K562 (cell line): ENCODE data around the gene ACTR5. TPM values are rescaled to one million over a fixed set of nuclear protein-coding genes. Genes with fewer than 3 reads are reported as not detected.

Experiments
- ATAC-seq: fragments of 200-7000 bp; cut with Tn5 transposase; 3 replicates; pipeline ENCODE4 v1.9.1; 2020; ENCODE audit warnings: moderate library complexity
- BruUV-seq: library from RNA; stranded (reverse); fragments of 400-500 nt; replicated peaks from 2 replicates; lab custom pipeline; 2021; lab: Mats Ljungman, UMichigan
- CTCF ChIA-PET: fragments of 300-600 bp; formaldehyde crosslinking; extraction: SDS; loops from one replicate; lab custom pipeline; 2021; ENCODE audit warnings: low intra/inter-chr PET ratio; lab: Yijun Ruan, JAX
- POLR2A ChIA-PET: fragments of 300-600, 350-650 bp; sonication (Branson Sonifier 250); formaldehyde crosslinking; extraction: SDS; loops from one replicate; lab custom pipeline; 2021; ENCODE audit warnings: antibody characterized with exemption, inconsistent platforms; lab: Yijun Ruan, JAX
- DNase-seq, 4 experiments: peaks; one replicate each; pipeline versions ENCODE4 v3.0.0 to v3.0.0-alpha.2; 2011 to 2018; ENCODE audit warnings: low spot score in 3 of 4, mixed read lengths in 3 of 4; ENCODE audit errors: extremely low read depth in 1 of 4
- FAIRE-seq: peaks from 2 replicates; lab custom pipeline; 2011; peaks lifted over from hg19 to GRCh38; lab: Jason Lieb, UNC
- H2AFZ ChIP-seq: 2 replicates; pipeline ENCODE4 v1.6.0; 2011; ENCODE audit warnings: low read depth, low read length, control low read depth, inconsistent platforms
- H3K27ac ChIP-seq: fragments of 200-600 bp; 3 replicates; pipeline ENCODE4 v1.8.0; 2011; ENCODE audit warnings: low read depth, mild to moderate bottlenecking, control low read depth, inconsistent platforms, low read length, moderate library complexity, mixed read lengths; ENCODE audit errors: extremely low read depth
- H3K27me3 ChIP-seq, 2 experiments: fragments of 300-600 bp in 1 of 2; 2 replicates in 1 of 2; 3 replicates in 1 of 2; pipeline versions ENCODE4 v1.6.0 to v1.8.0; 2011; ENCODE audit warnings: inconsistent platforms in 2 of 2, low read length in 2 of 2, mild to moderate bottlenecking in 1 of 2, mixed read lengths in 1 of 2, moderate library complexity in 1 of 2; ENCODE audit not compliant: control insufficient read depth in 2 of 2, insufficient read depth in 2 of 2
- H3K36me3 ChIP-seq: fragments of 300-600 bp; 3 replicates; pipeline ENCODE4 v1.8.0; 2011; ENCODE audit warnings: mild to moderate bottlenecking, low read length, inconsistent platforms; ENCODE audit not compliant: control insufficient read depth, insufficient read depth
- H3K4me1 ChIP-seq, 2 experiments: fragments of 200-600 bp in 1 of 2; replicated peaks in 1 of 2; 2 replicates in 1 of 2; 3 replicates in 1 of 2; pipeline versions ENCODE4 v1.5.1 to v1.8.0; 2011; ENCODE audit warnings: inconsistent platforms in 2 of 2, low read length in 2 of 2, mild to moderate bottlenecking in 1 of 2, mixed read lengths in 1 of 2, moderate library complexity in 1 of 2; ENCODE audit not compliant: control insufficient read depth in 2 of 2, insufficient read depth in 2 of 2
- H3K4me2 ChIP-seq: 2 replicates; pipeline ENCODE4 v1.6.1; 2011; ENCODE audit warnings: low read length, control low read depth, inconsistent platforms, mixed read lengths; ENCODE audit not compliant: insufficient read depth
- H3K4me3 ChIP-seq: fragments of 200-600 bp; sonication (generic), shearing (Covaris generic); 2 replicates; pipeline ENCODE4 v1.5.1; 2016; ENCODE audit warnings: control low read depth, inconsistent platforms
- H3K79me2 ChIP-seq: fragments of 200-600 bp; 3 replicates; pipeline ENCODE4 v1.8.0; 2011; ENCODE audit warnings: low read length, inconsistent platforms; ENCODE audit not compliant: control insufficient read depth, insufficient read depth
- H3K9ac ChIP-seq, 2 experiments: 2 replicates each; pipeline versions ENCODE4 v1.6.0 to v1.6.1; 2011; ENCODE audit warnings: low read depth in 2 of 2, low read length in 2 of 2, control low read depth in 1 of 2, inconsistent platforms in 1 of 2, mild to moderate bottlenecking in 1 of 2, mixed read lengths in 1 of 2; ENCODE audit not compliant: insufficient read depth in 1 of 2
- H3K9me1 ChIP-seq: one replicate; pipeline ENCODE4 v1.6.0; 2011; ENCODE audit warnings: inconsistent platforms, mild to moderate bottlenecking, low read length, moderate library complexity; ENCODE audit not compliant: control insufficient read depth, insufficient read depth
- H3K9me3 ChIP-seq: replicated peaks from 2 replicates; pipeline ENCODE4 v1.5.1; 2011; ENCODE audit warnings: low read depth, low read length, inconsistent platforms; ENCODE audit not compliant: control insufficient read depth, insufficient read depth
- H4K20me1 ChIP-seq: replicated peaks from 2 replicates; pipeline ENCODE4 v1.6.1; 2011; ENCODE audit warnings: low read length, inconsistent platforms, mixed read lengths; ENCODE audit not compliant: control insufficient read depth, insufficient read depth
- ADNP ChIP-seq: fragments of 200-800 bp; sonication (Bioruptor generic); IDR thresholded peaks from 2 replicates; pipeline ENCODE4 v1.6.1; 2016; ENCODE audit warnings: missing genetic modification characterization, missing compliant biosample characterization
- ARNT ChIP-seq, 2 experiments: fragments of 450-650 bp; IDR thresholded peaks; 2 replicates each; pipeline ENCODE4 v1.6.1; 2016; ENCODE audit warnings: mild to moderate bottlenecking in 1 of 2
- BDP1 ChIP-seq: IDR thresholded peaks from 3 replicates; pipeline ENCODE4 v1.6.1; 2011; ENCODE audit not compliant: insufficient read length, insufficient read depth
- CC2D1A ChIP-seq: fragments of 450-650 bp; IDR thresholded peaks from 2 replicates; pipeline ENCODE4 v1.6.1; 2017; ENCODE audit warnings: mild to moderate bottlenecking
- DIDO1 ChIP-seq: fragments of 450-650 bp; IDR thresholded peaks from 2 replicates; pipeline ENCODE4 v1.6.1; 2016; ENCODE audit warnings: low read depth, missing biosample characterization, missing genetic modification characterization
- ETS2 ChIP-seq: IDR thresholded peaks from 2 replicates; pipeline ENCODE4 v1.6.1; 2016; ENCODE audit warnings: borderline replicate concordance, missing genetic modification characterization, mild to moderate bottlenecking, moderate library complexity, missing compliant biosample characterization; ENCODE audit not compliant: poor library complexity, severe bottlenecking
- HDAC6 ChIP-seq: IDR thresholded peaks from 2 replicates; pipeline ENCODE4 v1.6.1; 2012; ENCODE audit warnings: low read depth, mild to moderate bottlenecking, control low read depth, inconsistent platforms, low read length, moderate library complexity
- MBD1 ChIP-seq: fragments of 250-450 bp; sonication (Bioruptor Pico); IDR thresholded peaks from 2 replicates; pipeline ENCODE4 v1.8.0; 2022; ENCODE audit warnings: inconsistent platforms
- NCOA4 ChIP-seq: fragments of 450-650 bp; IDR thresholded peaks from 2 replicates; pipeline ENCODE4 v1.6.1; 2018; ENCODE audit warnings: mild to moderate bottlenecking; ENCODE audit not compliant: partially characterized antibody
- NR2F6 ChIP-seq: fragments of 450-650 bp; formaldehyde crosslinking; IDR thresholded peaks from 2 replicates; pipeline ENCODE4 v1.4.0; 2020; ENCODE audit warnings: mild to moderate bottlenecking
- PHF21A ChIP-seq: fragments of 450-650 bp; IDR thresholded peaks from 2 replicates; pipeline ENCODE4 v1.6.1; 2017; ENCODE audit warnings: low read depth, borderline replicate concordance
- PHF8 ChIP-seq: fragments of 200-600 bp; sonication (generic); IDR thresholded peaks from 2 replicates; pipeline ENCODE4 v1.6.1; 2012; ENCODE audit warnings: mixed run types, mild to moderate bottlenecking, inconsistent platforms, low read length, moderate library complexity, borderline replicate concordance
- POLR2G ChIP-seq: fragments of 200-400 bp; formaldehyde crosslinking; IDR thresholded peaks from 2 replicates; pipeline ENCODE4 v1.6.1; 2017; ENCODE audit warnings: low read depth, mild to moderate bottlenecking, antibody characterized with exemption, low read length, moderate library complexity
- SMARCC2 ChIP-seq: fragments of 450-650 bp; IDR thresholded peaks from 2 replicates; pipeline ENCODE4 v1.6.1; 2017; ENCODE audit warnings: antibody characterized with exemption, moderate library complexity, mild to moderate bottlenecking, low read depth
- TAF7 ChIP-seq: fragments of 450-650 bp; IDR thresholded peaks from 2 replicates; pipeline ENCODE4 v1.6.1; 2016; ENCODE audit warnings: missing genetic modification characterization, missing compliant biosample characterization
- TSHZ1 ChIP-seq: fragments of 250-450 bp; sonication (Bioruptor Pico); IDR thresholded peaks from 2 replicates; pipeline ENCODE4 v1.4.0; 2020; ENCODE audit warnings: mild to moderate bottlenecking, moderate library complexity
- ZNF324 ChIP-seq: fragments of 250-450 bp; sonication (Bioruptor Pico); IDR thresholded peaks from 2 replicates; pipeline ENCODE4 v1.4.0; 2020; ENCODE audit warnings: mild to moderate bottlenecking
- WGBS: fragments of 100-300 bp; shearing (Covaris generic); methylation state at CpG from one replicate; pipeline ENCODE4 v1.1.6; 2016; ENCODE audit warnings: low coverage, mixed read lengths; ENCODE audit not compliant: insufficient coverage; ENCODE audit errors: missing lambda C conversion rate; 5-methylcytosine and 5-hydroxymethylcytosine counted together
- in situ Hi-C: fragments of 300-500 bp; cut with MboI; formaldehyde crosslinking; loops from 4 replicates; pipeline ENCODE4 v1.15.0; 2018; ENCODE audit warnings: inconsistent platforms, mixed read lengths
- intact Hi-C: fragments of 100-400 bp; cut with micrococcal nuclease; formaldehyde crosslinking; loops from 2 replicates; pipeline ENCODE4 v1.14.2; 2022
- polyA plus RNA-seq, 8 experiments: library from polyadenylated mRNA; depleted of rRNA in 4 of 8; stranded (reverse) in 5 of 8; unstranded in 3 of 8; fragments of >200 nt; fragmentation: Nextera tagmentation in 2 of 8; fragmentation: Illumina TruSeq in 1 of 8; extraction: Ambion mirVana in 2 of 8; extraction: Trizol in 1 of 8; gene quantifications; 2 replicates each; pipeline versions ENCODE4 v1.2.1 to v1.2.3, GENCODE V29; 2011 to 2014; ENCODE audit warnings: inconsistent platforms in 1 of 8, missing spikeins in 1 of 8
- total RNA-seq, 7 experiments: library from RNA; depleted of rRNA in 6 of 7; stranded (reverse); fragments of >200 nt in 6 of 7; fragmentation: Illumina TruSeq in 2 of 7; extraction: Trizol in 2 of 7; gene quantifications; 2 replicates each; pipeline versions ENCODE4 v1.2.1 to v1.2.3, GENCODE V29; 2011 to 2021; ENCODE audit warnings: low replicate concordance in 1 of 7

Gene ACTR5
- total and polyA plus RNA-seq, 9 of the 15 experiments (the other 6 are each of a cell fraction or from before 2014, with no cell fraction given): 0.93 to 18.8 (median 12.9) TPM

DNA sequence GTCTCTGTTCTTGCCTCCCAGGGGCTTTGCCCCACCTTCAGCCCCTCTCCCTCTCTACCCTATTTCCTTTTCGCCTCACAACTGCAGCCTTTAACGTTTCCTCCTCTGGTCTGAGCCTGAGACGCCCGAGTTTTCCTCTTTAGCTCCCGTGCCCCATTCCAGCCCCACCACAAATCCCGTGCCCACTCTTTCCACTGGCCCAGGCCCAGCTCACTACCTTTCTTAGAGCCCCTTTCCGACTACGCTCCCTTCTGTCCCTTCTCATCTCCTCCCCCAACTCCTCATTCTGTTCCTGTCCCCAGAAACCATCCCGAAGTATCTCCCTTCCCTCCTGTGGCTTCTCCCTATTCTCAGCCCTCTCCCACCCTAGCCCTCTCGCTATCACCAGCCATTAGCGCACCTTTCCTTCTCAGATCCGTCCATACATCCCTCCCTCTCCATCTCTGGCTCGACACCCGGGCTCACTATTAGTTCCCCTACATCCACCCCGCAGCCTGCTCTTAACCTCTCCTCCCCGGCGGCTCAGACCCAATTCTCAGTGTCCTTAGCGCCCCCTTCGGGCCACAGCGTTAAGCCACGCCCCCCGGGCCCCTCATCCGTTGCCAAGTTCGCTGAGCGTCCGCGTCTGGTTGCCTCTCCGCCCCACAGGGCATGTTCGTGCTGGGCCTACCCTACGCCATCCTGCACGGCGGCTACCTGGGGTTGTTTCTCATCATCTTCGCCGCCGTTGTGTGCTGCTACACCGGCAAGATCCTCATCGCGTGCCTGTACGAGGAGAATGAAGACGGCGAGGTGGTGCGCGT is 21.3 kb upstream of the ACTR5 start:
- CTCF ChIA-PET: interaction anchor here (0.7 to 1.3 kb wide), 2 partner anchors 81 to 94 kb away, joined by 3 to 5 read pairs; no protein-coding TSS in a partner anchor
- in situ Hi-C loops (no loop called here), intact Hi-C loops (loop anchor here (1.0 to 10.0 kb wide), 3 partner anchors 81 to 318 kb away; no protein-coding TSS in a partner anchor)
- H3K4me2 ChIP-seq: no peak overlapping the region
- ATAC-seq (peak; percentile 67), DNase-seq (peak; percentile 71 to 81 (median 74)), FAIRE-seq (no peak)
- H3K27ac ChIP-seq: no peak overlapping the region
- peaks cover 42 to 84% of the 10 kb centered on the region in 2 experiments for H3K27me3 ChIP-seq
- H3K36me3 ChIP-seq: no peaks in the 10 kb centered on the region
- POLR2A ChIA-PET: interaction anchor here (0.6 kb wide), 1 partner anchor 265 kb away, joined by 4 read pairs; no protein-coding TSS in a partner anchor
- H3K9me1 ChIP-seq: no peaks in the 10 kb centered on the region
- no peaks in the 10 kb centered on the region for H3K79me2 ChIP-seq
- H3K4me1 ChIP-seq: peaks cover 8 to 61% of the 10 kb centered on the region in 2 experiments; a peak in 4 of 5 replicates
- no peak overlapping the region for H2AFZ ChIP-seq
- BruUV-seq: no TSS peak
- no peaks in the 10 kb centered on the region for H3K9me3 ChIP-seq
- WGBS: 26% methylated on average over 40 of the region's 43 CpGs
- peaks cover 1% of the 10 kb centered on the region; the same call in 1 of the 2 replicates for H4K20me1 ChIP-seq
- no peak overlapping the region for H3K4me3 ChIP-seq
- H3K9ac ChIP-seq: no peak overlapping the region
- TF ChIP-seq HDAC6: no peak
- no peak for TF ChIP-seq ETS2 (tag)
- TF ChIP-seq ARNT (IDR thresholded peaks at IDR 0.05): no peak
- TF ChIP-seq ZNF324 (CRISPR knock-in tag): no peak
- TF ChIP-seq NR2F6 (CRISPR knock-in tag): no peak
- TF ChIP-seq ADNP (tag): no peak
- TF ChIP-seq DIDO1 (tag): no peak
- no peak for TF ChIP-seq BDP1
- TF ChIP-seq NCOA4: no peak
- peak; percentile 88; the same call in 1 of the 2 replicates for TF ChIP-seq MBD1 (CRISPR knock-in tag)
- no peak for TF ChIP-seq PHF8
- no peak for TF ChIP-seq SMARCC2
- no peak for TF ChIP-seq POLR2G
- no peak for TF ChIP-seq TSHZ1 (CRISPR knock-in tag)
- no peak for TF ChIP-seq PHF21A
- 0 out of 2 replicates have a peak, but pooled peaks have one; percentile 14 for TF ChIP-seq CC2D1A
- TF ChIP-seq TAF7 (tag): no peak
